ENCODE data around the gene LMO7.
"Not testable (repeated sequence)": the region's sequence is repeated elsewhere in the genome, so short reads cannot be mapped to it uniquely, and the experiment has no call there.

The LMO7 gene

GRCh38 chr13:75702476-75702875 lies 66.3 kb downstream of the LMO7 start:
- DNase-seq = peak; percentile 65

GRCh38 chr13:75703769-75704168 lies 67.6 kb downstream of the LMO7 start:
- no peak for DNase-seq

GRCh38 chr13:75704194-75704926 lies 68.2 kb downstream of the LMO7 start:
- no peak for DNase-seq

- no peak for DNase-seq
Measured at GRCh38 chr13:75704927-75705288, 68.8 kb downstream of the LMO7 start.

GRCh38 chr13:75705395-75705794 lies 69.3 kb downstream of the LMO7 start:
- no peak for DNase-seq

- no peak for DNase-seq
Measured at GRCh38 chr13:75705908-75706307, 69.8 kb downstream of the LMO7 start.

GRCh38 chr13:75713852-75714251 lies 77.7 kb downstream of the LMO7 start:
- DNase-seq = no peak

- peak; percentile 24 for DNase-seq
Measured at GRCh38 chr13:75715601-75716523, 79.7 kb downstream of the LMO7 start.

- DNase-seq = no peak
Measured at GRCh38 chr13:75717525-75717924, 81.4 kb downstream of the LMO7 start.

GRCh38 chr13:75721307-75721706 lies 85.2 kb downstream of the LMO7 start:
- DNase-seq = no peak

GRCh38 chr13:75723901-75724300 lies 87.8 kb downstream of the LMO7 start:
- no peak for DNase-seq

GRCh38 chr13:75724752-75725517 lies 88.8 kb downstream of the LMO7 start:
- DNase-seq = no peak

GRCh38 chr13:75725736-75726135 lies 89.6 kb downstream of the LMO7 start:
- no peak for DNase-seq

- DNase-seq = no peak
Measured at GRCh38 chr13:75726306-75726705, 90.2 kb downstream of the LMO7 start.

GRCh38 chr13:75733113-75733512 lies 97.0 kb downstream of the LMO7 start:
- DNase-seq = not testable (repeated sequence)

GRCh38 chr13:75736173-75736572 lies 100.0 kb downstream of the LMO7 start:
- DNase-seq = no peak

GRCh38 chr13:75738841-75739240 lies 102.7 kb downstream of the LMO7 start:
- no peak for DNase-seq

GRCh38 chr13:75739244-75739868 lies 103.2 kb downstream of the LMO7 start:
- DNase-seq = no peak

- no peak for DNase-seq
Measured at GRCh38 chr13:75740031-75740430, 103.9 kb downstream of the LMO7 start.

GRCh38 chr13:75743072-75743471 lies 106.9 kb downstream of the LMO7 start:
- DNase-seq = not testable (repeated sequence)

GRCh38 chr13:75744127-75744526 lies 108.0 kb downstream of the LMO7 start:
- DNase-seq = no peak

- no peak for DNase-seq
Measured at GRCh38 chr13:75745387-75745786, 109.3 kb downstream of the LMO7 start.

- no peak for DNase-seq
Measured at GRCh38 chr13:75748874-75749273, 112.7 kb downstream of the LMO7 start.
